HepG2 (cell line): ENCODE data around the gene ALDH16A1. TPM values are rescaled to one million over a fixed set of nuclear protein-coding genes. Genes with fewer than 3 reads are reported as not detected.

Experiments used
- ATAC-seq: fragments of 200-7000 bp; cut with Tn5 transposase; 3 replicates; pipeline ENCODE4 v1.9.1; 2020; ENCODE audit warnings: mild to moderate bottlenecking, moderate library complexity
- BruUV-seq: library from RNA; stranded (reverse); fragments of 400-500 nt; replicated peaks from 2 replicates; lab custom pipeline; 2021; lab: Mats Ljungman, UMichigan
- CTCF ChIA-PET: fragments of 300-600 bp; formaldehyde crosslinking; extraction: SDS; loops from one replicate; lab custom pipeline; 2021; ENCODE audit warnings: low total read pairs, inconsistent platforms, low intra/inter-chr PET ratio; lab: Yijun Ruan, JAX
- POLR2A ChIA-PET: fragments of 350-600 bp; sonication (Branson Sonifier 250); formaldehyde crosslinking; loops from one replicate; lab custom pipeline; 2020; ENCODE audit warnings: antibody characterized with exemption, inconsistent platforms; lab: Yijun Ruan, JAX
- DNase-seq: peaks from one replicate; pipeline ENCODE4 v3.0.0-alpha.2; 2015; ENCODE audit warnings: low spot score
- FAIRE-seq: peaks from 3 replicates; lab custom pipeline; 2011; peaks lifted over from hg19 to GRCh38; lab: Jason Lieb, UNC
- H2AFZ ChIP-seq: one replicate; pipeline ENCODE4 v1.6.1; 2011; ENCODE audit warnings: low read length, inconsistent platforms
- H3K27ac ChIP-seq: fragments of 300-600 bp; 3 replicates; pipeline ENCODE4 v1.8.0; 2011; ENCODE audit warnings: mixed run types, mild to moderate bottlenecking, mixed read lengths, low read length, inconsistent platforms; ENCODE audit not compliant: insufficient read depth; ENCODE audit errors: extremely low read length
- H3K27me3 ChIP-seq, 2 experiments: fragments of 200-600 bp in 1 of 2; 2 replicates in 1 of 2; 3 replicates in 1 of 2; pipeline versions ENCODE4 v1.6.0 to v1.8.0; 2011; ENCODE audit warnings: low read length in 2 of 2, mild to moderate bottlenecking in 2 of 2, moderate library complexity in 2 of 2, inconsistent platforms in 1 of 2; ENCODE audit not compliant: insufficient read depth in 2 of 2, control insufficient read depth in 1 of 2
- H3K36me3 ChIP-seq, 2 experiments: fragments of 200-600 bp in 1 of 2; replicated peaks in 1 of 2; 2 replicates in 1 of 2; 3 replicates in 1 of 2; pipeline versions ENCODE4 v1.5.1 to v1.8.0; 2011; ENCODE audit warnings: low read length in 2 of 2, inconsistent platforms in 1 of 2; ENCODE audit not compliant: insufficient read depth in 2 of 2, control insufficient read depth in 1 of 2
- H3K4me1 ChIP-seq: 2 replicates; pipeline ENCODE4 v1.5.1; 2012; ENCODE audit warnings: low read length, inconsistent platforms; ENCODE audit not compliant: insufficient read depth
- H3K4me2 ChIP-seq: 2 replicates; pipeline ENCODE4 v1.6.0; 2011; ENCODE audit warnings: low read depth, low read length, inconsistent platforms
- H3K4me3 ChIP-seq, 3 experiments: fragments of 200-600 bp in 1 of 3; sonication (generic), shearing (Covaris generic) in 1 of 3; replicated peaks in 1 of 3; 2 replicates each; pipeline ENCODE4 v1.5.1; 2011 to 2016; ENCODE audit warnings: low read length in 3 of 3, inconsistent platforms in 2 of 3, low read depth in 2 of 3, mild to moderate bottlenecking in 2 of 3, control low read depth in 1 of 3, mixed read lengths in 1 of 3; ENCODE audit not compliant: insufficient read depth in 1 of 3
- H3K79me2 ChIP-seq: one replicate; pipeline ENCODE4 v1.6.1; 2011; ENCODE audit warnings: low read length, inconsistent platforms; ENCODE audit not compliant: insufficient read depth
- H3K9ac ChIP-seq: 2 replicates; pipeline ENCODE4 v1.6.0; 2011; ENCODE audit warnings: mild to moderate bottlenecking, low read depth, low read length, inconsistent platforms; ENCODE audit not compliant: insufficient read depth
- H3K9me3 ChIP-seq: 2 replicates; pipeline ENCODE4 v1.5.1; 2012; ENCODE audit warnings: mild to moderate bottlenecking, low read length
- H4K20me1 ChIP-seq: 2 replicates; pipeline ENCODE4 v1.6.0; 2011; ENCODE audit warnings: inconsistent platforms, mild to moderate bottlenecking, low read length, moderate library complexity; ENCODE audit not compliant: insufficient read depth
- EZH2 ChIP-seq: conservative IDR thresholded peaks from 2 replicates; pipeline ENCODE4 v1.6.1; 2012; ENCODE audit warnings: mild to moderate bottlenecking, low read depth, low read length, moderate library complexity
- FOXK1 ChIP-seq: sonication (generic); formaldehyde crosslinking; IDR thresholded peaks from 2 replicates; pipeline ENCODE4 v1.4.0; 2020; ENCODE audit warnings: low read depth, missing genetic modification reagents, borderline replicate concordance
- HMGA1 ChIP-seq: sonication (generic); formaldehyde crosslinking; conservative IDR thresholded peaks from 2 replicates; pipeline ENCODE4 v1.4.0; 2020; ENCODE audit warnings: missing genetic modification reagents
- SRSF9 ChIP-seq: fragments of 200-400 bp; formaldehyde crosslinking; IDR thresholded peaks from 2 replicates; pipeline ENCODE4 v1.6.1; 2018; ENCODE audit warnings: borderline replicate concordance, mild to moderate bottlenecking, low read depth, low read length; ENCODE audit not compliant: insufficient read depth, poor library complexity, severe bottlenecking
- WGBS: methylation state at CpG from one replicate; pipeline ENCODE4 v1.1.6; 2017; ENCODE audit warnings: low lambda C conversion rate; 5-methylcytosine and 5-hydroxymethylcytosine counted together
- in situ Hi-C: cut with HindIII; loops from 2 replicates; pipeline ENCODE4 v1.10.0; 2017; ENCODE audit warnings: low pct_unique_long_range_greater_than_20kb; ENCODE audit not compliant: extremely low pct_ligation_motif_present
- intact Hi-C: fragments of 100-400 bp; cut with micrococcal nuclease; formaldehyde crosslinking; loops from one replicate; pipeline ENCODE4 v1.10.0; 2022; ENCODE audit not compliant: unreplicated experiment
- polyA plus RNA-seq, 8 experiments: library from polyadenylated mRNA; depleted of rRNA in 3 of 8; stranded (reverse) in 7 of 8; unstranded in 1 of 8; fragments of >200 nt; fragmentation: Illumina TruSeq in 4 of 8; extraction: Trizol in 4 of 8; gene quantifications; 2 replicates each; pipeline versions ENCODE4 v1.2.1 to v1.2.3, GENCODE V29; 2011 to 2016; ENCODE audit warnings: low read depth in 4 of 8, missing spikeins in 1 of 8, mixed read lengths in 1 of 8; ENCODE audit not compliant: insufficient read depth in 1 of 8
- total RNA-seq, 5 experiments: library from RNA; depleted of rRNA; stranded (reverse); fragments of >200 nt; fragmentation: Illumina TruSeq; extraction: Trizol; gene quantifications; 2 replicates each; pipeline ENCODE4 v1.2.3, GENCODE V29; 2016; ENCODE audit warnings: low read depth in 1 of 5

Gene ALDH16A1
- total and polyA plus RNA-seq, 2 of the 13 experiments (the other 11 are each of a cell fraction or from before 2014, with no cell fraction given): 8.4 to 34.9 TPM

GRCh38 chr19:49439836-49440235, 13.2 kb upstream of the ALDH16A1 start (continued):
- TF ChIP-seq HMGA1 (CRISPR knock-in tag) (no peak), FOXK1 (CRISPR knock-in tag) (no peak)

GRCh38 chr19:49440439-49441209, 12.4 kb upstream of the ALDH16A1 start:
- BruUV-seq: no TSS peak
- Histone ChIP-seq H3K27ac (no peak overlapping the region), H3K9me3 (no peaks in the 10 kb centered on the region), H3K4me3 (peak overlapping the region in 2 of 3 experiments; percentile 22 to 64; a peak in 2 of 6 replicates), H3K27me3 (peaks cover 8 to 63% of the 10 kb centered on the region in 2 experiments), H3K36me3 (no peaks in the 10 kb centered on the region), H3K79me2 (no peaks in the 10 kb centered on the region), H4K20me1 (peaks cover 5% of the 10 kb centered on the region; the same call in 1 of the 2 replicates), H2AFZ (no peak overlapping the region), H3K4me2 (peak overlapping the region; percentile 71), H3K4me1 (peaks cover 17% of the 10 kb centered on the region), H3K9ac (no peak overlapping the region)
- in situ Hi-C loops (no loop called here), intact Hi-C loops (no loop called here)
- ChIA-PET CTCF (no interaction called here), POLR2A (interaction anchor here (2.0 kb wide), 1 partner anchor 13 kb away, joined by 8 read pairs; the partner anchor contains the start of gene ALDH16A1)
- ATAC-seq: no peak
- FAIRE-seq: no peak
- TF ChIP-seq EZH2 (peak; percentile 66; the same call in 1 of the 2 replicates), SRSF9 (no peak)
- no peak for DNase-seq
- WGBS: 13% methylated on average over 18 of the region's 19 CpGs
